OCI-LY3 (cell line): Measurements from ENCODE around the gene LXN.

Source experiments
- H2AFZ ChIP-seq: fragments of 200-600, 300-600 bp; shearing (Covaris generic); 2 replicates; pipeline ENCODE4 v1.6.0; 2014; ENCODE audit warnings: antibody characterized with exemption, low read depth, low read length
- H3K27ac ChIP-seq: fragments of 200-600, 300-600 bp; sonication (generic); 2 replicates; pipeline ENCODE4 v1.5.1; 2014; ENCODE audit warnings: mild to moderate bottlenecking, low read length, moderate library complexity, mixed read lengths
- H3K27me3 ChIP-seq: fragments of 200-600, 300-600 bp; sonication (generic); 2 replicates; pipeline ENCODE4 v1.6.1; 2014; ENCODE audit warnings: low read depth, low read length, mixed read lengths
- H3K36me3 ChIP-seq: fragments of 200-600, 300-600 bp; sonication (generic); replicated peaks from 2 replicates; pipeline ENCODE3; 2014; ENCODE audit warnings: low read depth, low read length, mixed read lengths
- H3K4me1 ChIP-seq: fragments of 300-600, 200-600 bp; sonication (generic); 2 replicates; pipeline ENCODE4 v1.6.1; 2014; ENCODE audit warnings: low read length, mixed read lengths
- H3K4me2 ChIP-seq: fragments of 200-600, 300-600 bp; sonication (generic); 2 replicates; pipeline ENCODE4 v1.6.1; 2014; ENCODE audit warnings: low read length, mixed read lengths
- H3K4me3 ChIP-seq: fragments of 300-600, 200-600 bp; sonication (generic); 2 replicates; pipeline ENCODE4 v1.5.1; 2014; ENCODE audit warnings: antibody characterized with exemption, mild to moderate bottlenecking, low read length, moderate library complexity
- H3K79me2 ChIP-seq: fragments of 300-600, 200-600 bp; shearing (Covaris generic); 2 replicates; pipeline ENCODE4 v1.6.1; 2014; ENCODE audit warnings: mild to moderate bottlenecking, low read length, mixed read lengths
- H3K9ac ChIP-seq: fragments of 300-600, 200-600 bp; shearing (Covaris generic); 2 replicates; pipeline ENCODE4 v1.6.0; 2014; ENCODE audit warnings: mild to moderate bottlenecking, low read length, moderate library complexity
- H3K9me3 ChIP-seq: fragments of 200-600, 300-600 bp; shearing (Covaris generic); 2 replicates; pipeline ENCODE4 v1.6.1; 2014; ENCODE audit warnings: low read length, mixed read lengths; ENCODE audit not compliant: insufficient read depth
- H4K20me1 ChIP-seq: fragments of 200-600, 300-600 bp; sonication (generic); 2 replicates; pipeline ENCODE4 v1.6.1; 2016; ENCODE audit warnings: low read length, mixed read lengths; ENCODE audit not compliant: insufficient read depth
- CTCF ChIP-seq: fragments of 200-600, 300-600 bp; sonication (generic); IDR thresholded peaks from 2 replicates; pipeline ENCODE4 v1.5.1; 2014; ENCODE audit warnings: antibody characterized with exemption, low read length, low read depth
- EZH2phosphoT487 ChIP-seq: fragments of 200-600 bp; shearing (Covaris generic); IDR thresholded peaks from 2 replicates; pipeline ENCODE4 v1.6.1; 2018; ENCODE audit warnings: antibody characterized with exemption, mixed run types, low read depth

Gene LXN

GRCh38 chr3:158625881-158626280, 46.6 kb downstream of the LXN start:
- Histone ChIP-seq H3K79me2 (no peaks in the 10 kb centered on the region), H3K4me3 (no peak overlapping the region), H3K4me1 (no peaks in the 10 kb centered on the region), H2AFZ (no peak overlapping the region), H3K4me2 (no peak overlapping the region), H3K36me3 (no peaks in the 10 kb centered on the region), H3K9me3 (no peaks in the 10 kb centered on the region), H3K27ac (no peak overlapping the region), H4K20me1 (no peaks in the 10 kb centered on the region), H3K9ac (no peak overlapping the region), H3K27me3 (no peaks in the 10 kb centered on the region)
- TF ChIP-seq CTCF, result no peak
- no peak for TF ChIP-seq EZH2phosphoT487

GRCh38 chr3:158617982-158618875, 54.2 kb downstream of the LXN start:
- Histone ChIP-seq H3K4me2 (no peak overlapping the region), H3K9ac (no peak overlapping the region), H3K27ac (no peak overlapping the region), H3K4me1 (no peaks in the 10 kb centered on the region), H3K36me3 (no peaks in the 10 kb centered on the region), H3K27me3 (no peaks in the 10 kb centered on the region), H2AFZ (no peak overlapping the region), H3K79me2 (no peaks in the 10 kb centered on the region), H4K20me1 (no peaks in the 10 kb centered on the region), H3K9me3 (peaks cover 12% of the 10 kb centered on the region), H3K4me3 (no peak overlapping the region)
- TF ChIP-seq EZH2phosphoT487 (no peak), CTCF (no peak)
